GM19193 (cell line): ENCODE results near the gene NRCAM.

Source experiments
- POLR2A ChIP-seq: IDR thresholded peaks from 4 replicates; pipeline ENCODE4 v1.6.1; 2011; ENCODE audit not compliant: insufficient read depth, insufficient read length; ENCODE audit errors: extremely low read depth

Gene NRCAM

GRCh38 chr7:108326938-108327337 is 129.3 kb downstream of the NRCAM start:
- no peak for TF ChIP-seq POLR2A

GRCh38 chr7:108324053-108325038 is 131.9 kb downstream of the NRCAM start:
- no peak for TF ChIP-seq POLR2A

GRCh38 chr7:108322925-108323832 is 133.1 kb downstream of the NRCAM start:
- no peak for TF ChIP-seq POLR2A

- TF ChIP-seq POLR2A, result no peak
These were observed 134.2 kb downstream of the NRCAM start for GRCh38 chr7:108322046-108322445.

GRCh38 chr7:108321359-108321758 is 134.9 kb downstream of the NRCAM start:
- TF ChIP-seq POLR2A, result no peak

GRCh38 chr7:108316708-108317107 is 139.5 kb downstream of the NRCAM start:
- TF ChIP-seq POLR2A, result no peak

- no peak for TF ChIP-seq POLR2A
These were observed 141.7 kb downstream of the NRCAM start for GRCh38 chr7:108314551-108314950.

GRCh38 chr7:108314049-108314448 is 142.2 kb downstream of the NRCAM start:
- no peak for TF ChIP-seq POLR2A

- no peak for TF ChIP-seq POLR2A
These were observed 143.2 kb downstream of the NRCAM start for GRCh38 chr7:108313086-108313485.

GRCh38 chr7:108311446-108312168 is 144.6 kb downstream of the NRCAM start:
- TF ChIP-seq POLR2A, result no peak

GRCh38 chr7:108310351-108310750 is 145.9 kb downstream of the NRCAM start:
- TF ChIP-seq POLR2A, result no peak

- TF ChIP-seq POLR2A, result no peak
These were observed 147.3 kb downstream of the NRCAM start for GRCh38 chr7:108308903-108309302.

GRCh38 chr7:108308276-108308675 is 148.0 kb downstream of the NRCAM start:
- TF ChIP-seq POLR2A, result no peak

- TF ChIP-seq POLR2A, result no peak
These were observed 148.6 kb downstream of the NRCAM start for GRCh38 chr7:108307595-108307994.

- TF ChIP-seq POLR2A, result no peak
These were observed 149.0 kb downstream of the NRCAM start for GRCh38 chr7:108307194-108307593.
